Measurements from ENCODE around the gene EFCAB6. TPM values are rescaled to one million over a fixed set of nuclear protein-coding genes. Genes with fewer than 3 reads are reported as not detected.

EFCAB6 gene
- total and polyA plus RNA-seq, 4 experiments from 2014 or later, result 0.15 to 0.91 (median 0.84) TPM; not detected in 1

- H3K27me3 ChIP-seq (ENCODE audit: insufficient read depth, low read length), result no peaks in the 10 kb centered on the region
- H3K4me1 ChIP-seq (ENCODE audit: insufficient read depth, low read length), result no peaks in the 10 kb centered on the region
- no peaks in the 10 kb centered on the region for H3K9me3 ChIP-seq (ENCODE audit: control insufficient read depth in 1 of 2, low read length in 2 of 2)
- ChIA-PET CTCF (ENCODE audit: partially characterized antibody) (no interaction called here), POLR2A (ENCODE audit: partially characterized antibody) (no interaction called here)
- peaks cover 0 to 3% of the 10 kb centered on the region in 2 donors for H3K27me3 Mint-ChIP-seq
- no peaks in the 10 kb centered on the region for H3K4me1 Mint-ChIP-seq
- peaks cover 0 to 1% (median 0%) of the 10 kb centered on the region in 8 donors for H3K9me3 Mint-ChIP-seq
- no peak for DNase-seq
- no peak overlapping the region for H3K27ac ChIP-seq (ENCODE audit: low read depth, low read length)
- H3K4me3 Mint-ChIP-seq, result no peak overlapping the region
- intact Hi-C loops (cut with micrococcal nuclease), result no loop called here
- H3K4me3 ChIP-seq (ENCODE audit: low read length in 2 of 2), result no peak overlapping the region
- no peaks in the 10 kb centered on the region for H3K36me3 ChIP-seq (ENCODE audit: insufficient read depth, low read length)
- no peak overlapping the region for H3K27ac Mint-ChIP-seq
- no peaks in the 10 kb centered on the region for H3K36me3 Mint-ChIP-seq
Measured at GRCh38 chr22:43737150-43737828, 74.8 kb downstream of the EFCAB6 start.

DNA sequence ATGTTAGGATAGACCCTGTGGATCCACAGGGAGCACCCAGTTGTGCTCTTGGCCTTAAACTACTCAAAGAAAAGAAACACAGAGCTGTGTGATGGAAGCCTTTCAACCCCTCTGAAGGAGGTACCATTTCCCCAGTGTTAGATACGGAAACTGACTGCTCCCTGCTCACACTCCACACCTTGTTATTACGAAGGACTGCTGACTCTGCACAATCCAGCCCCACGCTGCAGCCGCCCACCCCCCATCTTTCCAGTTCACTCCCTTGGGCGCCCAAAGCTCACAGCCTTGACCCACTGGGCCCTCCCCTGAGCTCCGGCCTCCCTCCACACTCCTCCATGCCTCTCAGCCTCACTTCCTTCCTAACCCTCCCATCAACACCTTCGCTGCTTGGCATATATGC lies 75.5 kb downstream of the EFCAB6 start:
- H3K27ac Mint-ChIP-seq, result no peak overlapping the region
- H3K4me3 ChIP-seq (ENCODE audit: low read length in 2 of 2), result no peak overlapping the region
- H3K27me3 ChIP-seq (ENCODE audit: insufficient read depth, low read length), result no peaks in the 10 kb centered on the region
- no peaks in the 10 kb centered on the region for H3K9me3 ChIP-seq (ENCODE audit: control insufficient read depth in 1 of 2, low read length in 2 of 2)
- no peaks in the 10 kb centered on the region for H3K4me1 ChIP-seq (ENCODE audit: insufficient read depth, low read length)
- peaks cover 0 to 3% of the 10 kb centered on the region in 2 donors for H3K27me3 Mint-ChIP-seq
- no peak overlapping the region for H3K27ac ChIP-seq (ENCODE audit: low read depth, low read length)
- ChIA-PET POLR2A (ENCODE audit: partially characterized antibody) (no interaction called here), CTCF (ENCODE audit: partially characterized antibody) (no interaction called here)
- no peaks in the 10 kb centered on the region for H3K36me3 ChIP-seq (ENCODE audit: insufficient read depth, low read length)
- intact Hi-C loops (cut with micrococcal nuclease), result no loop called here
- H3K4me1 Mint-ChIP-seq, result no peaks in the 10 kb centered on the region
- H3K9me3 Mint-ChIP-seq, result peaks cover 0 to 1% (median 0%) of the 10 kb centered on the region in 8 donors
- no peak for DNase-seq
- no peak overlapping the region for H3K4me3 Mint-ChIP-seq
- H3K36me3 Mint-ChIP-seq, result no peaks in the 10 kb centered on the region

DNA sequence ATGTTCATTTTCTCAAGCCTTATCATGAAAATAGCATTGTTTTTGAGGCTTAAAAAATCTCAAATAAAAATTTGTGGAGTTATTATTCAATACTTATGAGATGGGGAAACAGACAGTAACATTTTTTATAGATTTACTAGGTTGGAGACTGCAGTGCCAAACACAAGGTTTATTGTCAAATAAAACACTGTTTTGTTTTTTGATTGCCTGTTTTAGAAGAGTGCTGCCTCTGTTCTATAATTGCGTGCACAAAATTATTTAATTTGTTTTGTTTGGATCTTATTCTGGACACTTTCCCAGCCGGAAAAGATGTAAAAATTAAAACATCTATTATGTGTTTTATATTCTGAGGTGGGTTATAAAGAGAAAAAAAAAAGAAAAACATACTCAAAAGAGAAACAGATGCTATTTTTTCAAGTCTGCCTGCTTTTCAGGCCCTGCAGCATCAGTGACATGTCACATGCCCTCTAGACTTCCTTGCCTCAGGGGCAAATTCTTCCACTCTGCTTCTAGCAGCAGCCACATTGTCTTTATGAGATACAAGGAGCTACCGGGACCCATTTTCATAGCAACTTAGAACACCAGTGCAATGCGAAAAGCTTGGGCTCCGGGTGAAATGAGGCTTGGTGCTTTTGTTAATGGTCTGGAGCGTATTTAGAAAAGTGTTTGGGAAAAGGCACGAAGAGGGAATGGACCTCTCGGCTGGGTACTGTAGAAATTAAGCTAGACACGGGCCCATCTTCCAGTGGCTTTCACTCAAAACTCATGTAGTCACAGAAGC lies 77.5 kb downstream of the EFCAB6 start:
- POLR2A ChIA-PET (ENCODE audit: partially characterized antibody), result no interaction called here
- H3K27me3 Mint-ChIP-seq, result peaks cover 2 to 7% of the 10 kb centered on the region in 2 donors
- H3K9me3 Mint-ChIP-seq, result peaks cover 0 to 1% (median 0%) of the 10 kb centered on the region in 8 donors
- H3K4me1 Mint-ChIP-seq, result no peaks in the 10 kb centered on the region
- Histone ChIP-seq H3K9me3 (ENCODE audit: control insufficient read depth in 1 of 2, low read length in 2 of 2) (no peaks in the 10 kb centered on the region), H3K4me1 (ENCODE audit: insufficient read depth, low read length) (no peaks in the 10 kb centered on the region), H3K27me3 (ENCODE audit: insufficient read depth, low read length) (no peaks in the 10 kb centered on the region), H3K27ac (ENCODE audit: low read depth, low read length) (no peak overlapping the region), H3K4me3 (ENCODE audit: low read length in 2 of 2) (no peak overlapping the region), H3K36me3 (ENCODE audit: insufficient read depth, low read length) (no peaks in the 10 kb centered on the region)
- H3K27ac Mint-ChIP-seq, result no peak overlapping the region
- H3K36me3 Mint-ChIP-seq, result no peaks in the 10 kb centered on the region
- intact Hi-C loops (cut with micrococcal nuclease), result no loop called here
- CTCF ChIA-PET (ENCODE audit: partially characterized antibody), result no interaction called here
- DNase-seq, result no peak
- no peak overlapping the region for H3K4me3 Mint-ChIP-seq

DNA sequence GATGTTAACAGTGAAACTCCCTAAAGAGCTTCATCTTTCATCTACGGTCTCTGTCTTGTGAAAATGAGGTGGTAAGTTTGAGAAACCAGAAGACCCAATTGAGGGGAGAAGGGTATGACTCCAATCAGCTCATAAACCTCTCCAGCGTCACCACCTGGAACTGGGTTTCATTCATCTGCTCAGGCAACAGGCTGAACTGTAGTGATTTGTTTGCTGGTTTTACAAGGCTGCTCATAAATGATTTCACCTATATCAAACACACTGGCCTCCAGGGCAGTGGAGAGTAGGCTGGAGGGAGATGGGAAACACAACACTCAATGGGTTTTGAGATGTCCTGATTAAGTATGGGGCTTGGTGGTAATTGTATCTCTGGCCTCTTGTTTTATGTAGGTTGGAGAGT lies 79.0 kb downstream of the EFCAB6 start:
- Histone ChIP-seq H3K4me3 (ENCODE audit: low read length in 2 of 2) (no peak overlapping the region), H3K4me1 (ENCODE audit: insufficient read depth, low read length) (no peaks in the 10 kb centered on the region), H3K27me3 (ENCODE audit: insufficient read depth, low read length) (no peaks in the 10 kb centered on the region), H3K9me3 (ENCODE audit: control insufficient read depth in 1 of 2, low read length in 2 of 2) (no peaks in the 10 kb centered on the region), H3K27ac (ENCODE audit: low read depth, low read length) (no peak overlapping the region), H3K36me3 (ENCODE audit: insufficient read depth, low read length) (no peaks in the 10 kb centered on the region)
- ChIA-PET POLR2A (ENCODE audit: partially characterized antibody) (no interaction called here), CTCF (ENCODE audit: partially characterized antibody) (no interaction called here)
- Mint-ChIP-seq H3K36me3 (no peaks in the 10 kb centered on the region), H3K27ac (no peak overlapping the region), H3K4me3 (no peak overlapping the region), H3K27me3 (peaks cover 5 to 7% of the 10 kb centered on the region in 2 donors), H3K4me1 (no peaks in the 10 kb centered on the region), H3K9me3 (peaks cover 0 to 3% (median 0%) of the 10 kb centered on the region in 8 donors)
- intact Hi-C loops (cut with micrococcal nuclease), result no loop called here
- DNase-seq, result no peak

DNA sequence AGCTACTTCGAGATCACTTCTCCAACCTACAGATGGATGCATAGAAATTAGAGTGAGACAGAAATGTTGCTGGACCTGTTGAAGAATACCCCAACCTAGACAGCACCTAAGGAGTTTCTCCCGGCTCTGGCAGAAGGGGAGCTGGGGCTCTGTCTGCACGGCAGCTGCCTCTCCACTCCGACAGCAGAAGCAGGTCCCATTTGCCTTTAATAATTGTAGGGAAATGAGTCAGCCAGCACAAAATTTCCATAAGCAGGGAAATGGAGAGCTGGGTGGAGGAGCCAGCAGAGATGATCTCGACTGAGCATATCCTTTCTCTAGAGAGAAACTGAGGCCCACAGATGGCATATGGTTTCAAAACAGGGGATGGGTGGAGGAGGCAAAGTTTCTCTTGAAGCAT lies 80.1 kb downstream of the EFCAB6 start:
- H3K4me1 ChIP-seq (ENCODE audit: insufficient read depth, low read length), result no peaks in the 10 kb centered on the region
- ChIA-PET CTCF (ENCODE audit: partially characterized antibody) (no interaction called here), POLR2A (ENCODE audit: partially characterized antibody) (no interaction called here)
- Mint-ChIP-seq H3K27ac (no peak overlapping the region), H3K4me1 (no peaks in the 10 kb centered on the region), H3K4me3 (no peak overlapping the region), H3K27me3 (peaks cover 5 to 7% of the 10 kb centered on the region in 2 donors), H3K9me3 (peaks cover 0 to 3% (median 0%) of the 10 kb centered on the region in 8 donors), H3K36me3 (no peaks in the 10 kb centered on the region)
- intact Hi-C loops (cut with micrococcal nuclease), result no loop called here
- H3K9me3 ChIP-seq (ENCODE audit: control insufficient read depth in 1 of 2, low read length in 2 of 2), result no peaks in the 10 kb centered on the region
- no peaks in the 10 kb centered on the region for H3K27me3 ChIP-seq (ENCODE audit: insufficient read depth, low read length)
- no peak for DNase-seq
- H3K27ac ChIP-seq (ENCODE audit: low read depth, low read length), result no peak overlapping the region
- H3K36me3 ChIP-seq (ENCODE audit: insufficient read depth, low read length), result no peaks in the 10 kb centered on the region
- no peak overlapping the region for H3K4me3 ChIP-seq (ENCODE audit: low read length in 2 of 2)

- no peaks in the 10 kb centered on the region for H3K4me1 ChIP-seq (ENCODE audit: insufficient read depth, low read length)
- Mint-ChIP-seq H3K4me1 (no peaks in the 10 kb centered on the region), H3K4me3 (no peak overlapping the region), H3K27me3 (peaks cover 4 to 5% of the 10 kb centered on the region in 2 donors), H3K27ac (no peak overlapping the region), H3K36me3 (no peaks in the 10 kb centered on the region), H3K9me3 (peaks cover 0 to 3% (median 0%) of the 10 kb centered on the region in 8 donors)
- intact Hi-C loops (cut with micrococcal nuclease), result no loop called here
- no peak for DNase-seq
- no peaks in the 10 kb centered on the region for H3K9me3 ChIP-seq (ENCODE audit: control insufficient read depth in 1 of 2, low read length in 2 of 2)
- no peaks in the 10 kb centered on the region for H3K27me3 ChIP-seq (ENCODE audit: insufficient read depth, low read length)
- no peak overlapping the region for H3K27ac ChIP-seq (ENCODE audit: low read depth, low read length)
- no peaks in the 10 kb centered on the region for H3K36me3 ChIP-seq (ENCODE audit: insufficient read depth, low read length)
- POLR2A ChIA-PET (ENCODE audit: partially characterized antibody), result no interaction called here
- CTCF ChIA-PET (ENCODE audit: partially characterized antibody), result no interaction called here
- H3K4me3 ChIP-seq (ENCODE audit: low read length in 2 of 2), result no peak overlapping the region
Measured at GRCh38 chr22:43726964-43727543, 85.1 kb downstream of the EFCAB6 start.

DNA sequence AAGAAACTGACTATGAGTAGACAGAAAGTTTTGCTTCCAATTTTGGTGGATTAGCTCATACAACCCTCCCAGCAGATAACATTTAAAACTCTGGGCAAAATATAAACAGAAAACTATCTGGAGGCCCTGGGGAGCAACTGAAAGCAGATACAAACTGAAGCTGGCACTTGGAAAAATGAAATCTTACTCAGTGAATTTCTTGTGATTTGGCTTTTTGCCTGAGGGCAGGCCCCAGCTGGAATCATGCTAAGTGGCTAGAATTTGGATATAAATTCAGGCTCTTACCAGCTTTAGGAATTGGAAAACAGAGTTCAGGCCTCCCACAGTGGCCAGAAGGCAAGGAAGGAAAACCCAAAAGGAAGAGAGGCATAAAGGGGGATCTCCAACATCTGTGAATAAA lies 85.8 kb downstream of the EFCAB6 start:
- ChIA-PET POLR2A (ENCODE audit: partially characterized antibody) (no interaction called here), CTCF (ENCODE audit: partially characterized antibody) (no interaction called here)
- Mint-ChIP-seq H3K27ac (no peak overlapping the region), H3K4me3 (no peak overlapping the region), H3K4me1 (no peaks in the 10 kb centered on the region), H3K36me3 (no peaks in the 10 kb centered on the region), H3K9me3 (peaks cover 0 to 3% (median 0%) of the 10 kb centered on the region in 8 donors), H3K27me3 (peaks cover 4 to 5% of the 10 kb centered on the region in 2 donors)
- DNase-seq, result no peak
- H3K9me3 ChIP-seq (ENCODE audit: control insufficient read depth in 1 of 2, low read length in 2 of 2), result no peaks in the 10 kb centered on the region
- intact Hi-C loops (cut with micrococcal nuclease), result no loop called here
- H3K36me3 ChIP-seq (ENCODE audit: insufficient read depth, low read length), result no peaks in the 10 kb centered on the region
- H3K27me3 ChIP-seq (ENCODE audit: insufficient read depth, low read length), result no peaks in the 10 kb centered on the region
- no peak overlapping the region for H3K27ac ChIP-seq (ENCODE audit: low read depth, low read length)
- no peaks in the 10 kb centered on the region for H3K4me1 ChIP-seq (ENCODE audit: insufficient read depth, low read length)
- no peak overlapping the region for H3K4me3 ChIP-seq (ENCODE audit: low read length in 2 of 2)

Data from CD4-positive, alpha-beta memory T cell (primary cell).